ENCODE results near the gene CES4A.
"Not testable (repeated sequence)": the region's sequence is repeated elsewhere in the genome, so short reads cannot be mapped to it uniquely, and the experiment has no call there.

CES4A gene

GRCh38 chr16:66988197-66988788 is at the start of gene CES4A:
Gene CES4A, plus strand, starts transcription at chr16:66988589. Its CDS starts 184 bp downstream, at chr16:66988773.
- FAIRE-seq: no peak

GRCh38 chr16:66939366-66939765 is 49.0 kb upstream of the CES4A start:
- no peak for FAIRE-seq

- FAIRE-seq: no peak
Measured at GRCh38 chr16:66940236-66940635, 48.2 kb upstream of the CES4A start.

DNA sequence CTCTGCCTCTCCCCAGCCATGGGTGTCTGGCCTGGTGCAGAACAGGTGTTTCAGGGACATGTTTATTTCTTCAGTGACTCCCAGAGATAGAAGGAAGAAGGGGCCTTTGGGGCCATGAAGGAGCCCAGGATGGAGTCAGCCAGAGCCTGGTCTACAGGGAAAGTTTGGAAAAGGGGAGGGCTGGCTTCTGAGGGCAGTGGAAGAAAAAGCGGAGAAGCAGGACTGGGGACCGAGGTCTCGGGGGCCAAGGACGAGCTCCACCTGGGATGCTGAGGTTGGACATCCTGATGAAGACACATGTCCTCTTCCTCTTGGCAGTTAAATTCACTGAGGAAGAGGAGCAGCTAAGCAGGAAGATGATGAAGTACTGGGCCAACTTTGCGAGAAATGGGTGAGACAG is 45.4 kb upstream of the CES4A start:
- no peak for FAIRE-seq

DNA sequence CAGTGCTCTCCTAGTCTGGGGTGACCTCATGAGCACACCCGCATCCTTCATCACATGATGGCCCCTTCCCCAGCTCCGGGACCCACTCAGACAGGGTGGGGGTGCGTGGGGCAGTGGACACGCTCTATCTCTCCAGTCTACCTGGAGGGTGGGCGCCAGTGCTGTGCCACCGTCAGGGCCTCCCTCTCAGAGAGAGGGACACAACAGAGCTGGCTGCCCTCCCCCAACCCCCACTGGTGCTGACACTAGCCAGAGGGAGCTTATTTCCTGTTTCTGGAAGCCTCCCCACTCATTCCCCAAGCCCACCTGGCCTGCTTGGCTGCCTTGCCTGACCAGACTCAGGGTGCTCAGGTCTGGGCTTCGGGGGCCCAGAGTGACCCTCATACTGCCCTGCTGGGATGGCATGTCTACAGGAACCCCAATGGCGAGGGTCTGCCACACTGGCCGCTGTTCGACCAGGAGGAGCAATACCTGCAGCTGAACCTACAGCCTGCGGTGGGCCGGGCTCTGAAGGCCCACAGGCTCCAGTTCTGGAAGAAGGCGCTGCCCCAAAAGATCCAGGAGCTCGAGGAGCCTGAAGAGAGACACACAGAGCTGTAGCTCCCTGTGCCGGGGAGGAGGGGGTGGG is 44.8 kb upstream of the CES4A start:
- no peak for FAIRE-seq

DNA sequence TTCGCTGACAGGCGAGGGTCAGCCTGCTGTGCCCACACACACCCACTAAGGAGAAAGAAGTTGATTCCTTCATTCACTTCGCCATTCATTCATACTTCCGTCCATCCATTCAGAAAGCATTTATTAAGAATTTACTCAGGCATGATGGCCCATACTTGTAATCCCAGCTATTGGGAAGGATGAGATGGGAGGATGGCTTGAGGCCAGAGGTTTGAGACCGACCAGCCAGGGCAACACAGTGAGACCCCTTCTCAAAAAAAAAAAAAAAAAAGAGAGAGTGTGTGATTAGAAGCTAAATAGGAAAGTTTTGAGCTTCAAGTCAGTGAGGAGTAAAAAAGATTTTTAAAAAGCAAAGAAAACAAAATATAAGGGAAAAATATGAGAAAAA is 44.3 kb upstream of the CES4A start:
- no peak for FAIRE-seq

DNA sequence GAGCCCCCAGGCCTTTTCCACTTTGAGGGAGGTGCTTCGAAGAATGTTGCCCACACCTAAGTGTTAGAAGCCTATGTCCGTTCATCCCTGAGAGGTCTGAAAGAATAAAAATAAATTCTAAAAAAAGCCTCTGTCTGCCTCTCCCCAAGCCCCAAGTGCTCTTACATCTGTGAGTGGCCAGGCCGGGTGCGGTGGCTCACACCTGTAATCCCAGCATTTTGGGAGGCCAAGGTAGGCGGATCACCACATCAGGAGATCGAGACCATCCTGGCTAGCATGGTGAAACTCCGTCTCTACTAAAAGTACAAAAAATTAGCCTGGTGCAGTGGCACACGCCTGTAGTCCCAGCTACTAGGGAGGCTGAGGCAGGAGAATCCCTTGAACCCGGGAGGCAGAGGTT is 43.4 kb upstream of the CES4A start:
- FAIRE-seq: not testable (repeated sequence)

DNA sequence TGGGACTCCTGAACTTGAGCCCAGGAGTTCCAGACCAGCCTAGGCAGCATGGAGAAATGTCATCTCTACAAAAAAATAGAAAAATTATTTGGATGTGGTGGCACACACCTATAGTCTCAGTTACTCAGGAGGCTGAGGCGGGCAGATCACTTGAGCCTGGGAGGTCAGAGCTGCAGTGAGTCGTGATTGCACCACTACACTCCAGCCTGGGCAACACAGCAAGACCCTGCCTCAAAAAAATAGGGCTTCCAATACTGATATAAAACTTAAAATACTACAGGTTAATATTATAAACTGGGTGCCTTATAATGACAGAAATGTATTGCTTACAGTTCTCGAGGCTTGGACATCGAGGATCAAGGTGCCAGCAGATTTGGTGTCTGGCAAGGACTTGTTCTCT is 42.5 kb upstream of the CES4A start:
- no peak for FAIRE-seq

GRCh38 chr16:66946541-66946940 is 41.8 kb upstream of the CES4A start:
- no peak for FAIRE-seq

DNA sequence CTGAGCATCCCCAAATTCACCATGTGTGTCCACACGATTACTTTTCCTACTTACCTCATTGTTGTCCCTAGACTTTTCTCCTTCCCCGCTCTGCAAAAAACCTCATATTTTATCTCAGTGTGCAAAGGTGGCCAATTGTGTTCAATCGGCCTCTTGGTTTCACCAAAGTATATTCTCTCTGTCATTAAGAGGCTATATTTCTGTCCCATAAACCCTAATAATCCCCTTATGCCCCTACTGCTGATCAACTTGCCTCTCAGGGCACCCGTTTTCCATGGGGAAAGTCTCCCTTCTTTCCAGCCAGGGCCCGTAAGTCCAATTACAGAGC is 41.5 kb upstream of the CES4A start:
- no peak for FAIRE-seq

DNA sequence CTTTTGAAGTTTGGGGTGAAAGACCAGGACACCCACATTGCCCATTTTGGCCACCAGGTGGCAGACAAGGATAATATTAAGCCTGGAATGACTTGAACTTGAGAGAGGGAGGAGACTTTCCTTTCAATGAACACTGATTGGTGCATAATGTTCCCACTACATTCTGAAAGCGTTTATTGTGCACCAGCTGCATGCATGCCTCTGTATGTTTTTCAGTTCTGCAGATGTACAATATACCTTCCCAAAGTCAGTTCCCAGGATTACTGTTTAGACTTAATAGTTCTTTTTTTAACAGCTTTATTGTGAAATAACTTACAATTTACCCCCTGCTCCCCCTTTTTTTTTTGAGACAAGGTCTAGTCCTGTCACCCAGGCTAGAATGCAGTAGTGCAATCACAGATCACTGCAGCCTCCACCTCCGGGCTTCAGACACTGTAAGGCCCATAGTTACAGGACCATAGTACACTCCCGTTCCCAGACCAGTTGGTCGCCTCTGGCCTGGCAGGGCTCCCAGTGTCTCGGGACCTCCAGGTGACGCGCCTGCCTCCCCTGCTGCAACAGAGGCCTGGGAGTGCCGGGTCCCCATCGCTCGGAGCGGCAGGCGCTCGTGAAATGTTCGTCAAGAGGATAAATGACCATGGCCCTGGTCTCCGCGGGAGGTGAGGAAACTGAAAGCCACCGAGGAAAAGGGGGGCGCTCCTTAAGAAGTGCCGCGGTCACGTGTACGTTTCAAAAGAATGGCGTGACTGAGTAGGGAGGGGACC is 40.9 kb upstream of the CES4A start:
- FAIRE-seq: no peak

GRCh38 chr16:66948134-66948836 is 40.1 kb upstream of the CES4A start:
- FAIRE-seq: no peak

- FAIRE-seq: no peak
Measured at GRCh38 chr16:66948837-66949225, 39.6 kb upstream of the CES4A start.

GRCh38 chr16:66949472-66949871 is 38.9 kb upstream of the CES4A start:
- no peak for FAIRE-seq

DNA sequence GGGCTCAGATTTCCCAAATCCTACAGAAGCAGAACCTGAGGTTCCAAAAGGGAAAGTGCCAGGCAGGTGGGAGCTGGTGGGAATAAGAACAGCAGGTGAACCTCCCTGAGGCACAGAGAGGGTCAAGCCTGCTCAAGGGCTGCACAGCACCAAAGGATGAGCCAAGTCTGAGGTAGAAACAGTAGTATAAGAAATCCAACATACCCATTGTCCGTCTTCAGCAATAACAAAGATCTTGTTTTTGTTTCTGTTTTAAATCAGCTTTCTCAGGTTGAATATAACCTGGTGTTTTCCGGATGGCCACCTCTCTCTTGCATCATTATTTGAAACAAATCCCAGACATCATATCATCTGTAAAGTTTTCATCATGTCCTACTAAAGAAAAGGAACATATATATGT is 38.0 kb upstream of the CES4A start:
- no peak for FAIRE-seq

- no peak for FAIRE-seq
Measured at GRCh38 chr16:66950971-66951790, 37.2 kb upstream of the CES4A start.

- no peak for FAIRE-seq
Measured at GRCh38 chr16:66952430-66953110, 35.8 kb upstream of the CES4A start.

DNA sequence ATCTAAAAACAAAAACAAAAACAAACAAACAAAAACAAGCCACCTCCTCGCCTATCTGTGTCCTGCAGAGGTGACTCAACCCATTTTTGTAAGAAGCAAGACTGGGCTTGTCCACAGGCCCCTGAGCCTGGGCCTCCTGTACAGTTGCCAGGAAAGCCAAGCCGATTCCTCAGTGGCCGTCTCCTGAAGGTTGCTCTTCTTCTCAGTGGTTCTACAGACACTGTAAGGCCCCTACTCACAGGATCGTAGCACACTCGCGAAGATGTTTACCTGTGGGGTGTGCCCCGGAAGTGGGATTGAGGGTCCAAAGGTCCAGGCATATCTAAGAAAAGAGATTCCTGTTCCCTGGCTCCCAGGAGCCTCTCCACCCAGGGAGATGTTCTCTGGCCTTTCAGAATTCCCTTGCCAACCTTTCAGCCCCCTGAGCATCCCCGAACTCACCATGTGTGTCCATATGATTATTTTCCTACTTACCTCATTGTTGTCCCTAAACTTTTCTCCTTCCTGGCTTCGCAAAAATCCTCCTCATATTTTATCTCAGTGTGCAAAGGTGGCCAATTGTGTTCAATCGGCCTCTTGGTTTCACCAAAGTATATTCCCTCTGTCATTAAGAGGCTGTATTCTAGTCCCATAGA is 34.8 kb upstream of the CES4A start:
- FAIRE-seq: no peak

GRCh38 chr16:66954097-66954659 is 34.2 kb upstream of the CES4A start:
- FAIRE-seq: no peak

DNA sequence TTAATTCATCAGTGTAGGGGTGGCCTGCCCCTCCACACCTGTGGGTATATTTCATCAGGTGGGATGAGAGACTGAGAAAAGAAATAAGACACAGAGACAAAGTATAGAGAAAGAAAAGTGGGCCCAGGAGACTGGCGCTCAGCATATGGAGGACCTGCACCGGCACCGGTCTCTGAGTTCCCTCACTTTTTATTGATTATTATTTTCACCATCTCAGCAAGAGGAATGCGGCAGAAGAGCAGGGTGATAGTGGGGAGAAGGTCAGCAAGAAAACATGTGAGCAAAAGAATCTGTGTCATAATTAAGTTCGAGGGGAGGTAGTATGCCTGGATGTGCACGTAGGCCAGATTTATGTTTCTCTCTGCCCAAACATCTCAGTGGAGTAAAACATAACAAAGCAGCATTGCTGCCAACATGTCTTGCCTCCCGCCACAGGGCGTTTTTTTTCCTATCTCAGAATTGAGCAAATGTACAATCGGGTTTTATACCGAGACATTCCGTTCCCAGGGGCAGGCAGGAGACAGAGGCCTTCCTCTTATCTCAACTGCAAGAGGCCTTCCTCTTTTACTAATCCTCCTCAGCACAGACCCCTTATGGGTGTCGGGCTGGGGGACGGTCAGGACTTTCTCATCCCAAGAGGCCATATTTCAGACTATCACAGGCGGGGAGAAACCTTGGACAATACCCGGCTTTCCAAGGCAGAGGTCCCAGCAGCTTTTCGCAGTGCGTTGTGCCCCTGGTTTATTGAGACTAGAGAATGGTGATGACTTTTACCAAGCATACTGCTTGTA is 32.8 kb upstream of the CES4A start:
- FAIRE-seq: not testable (repeated sequence)

DNA sequence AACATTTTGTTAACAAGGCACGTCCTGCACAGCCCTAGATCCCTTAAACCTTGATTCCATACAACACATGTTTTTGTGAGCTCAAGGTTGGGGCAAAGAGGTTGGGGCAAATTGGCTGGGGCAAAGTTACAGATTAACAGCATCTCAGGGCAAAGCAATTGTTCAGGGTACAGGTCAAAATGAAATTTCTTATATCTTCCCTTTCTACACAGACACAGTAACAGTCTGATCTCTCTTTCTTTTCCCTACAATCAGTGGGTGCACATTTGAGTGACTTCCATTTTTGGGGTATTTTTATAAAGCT is 32.3 kb upstream of the CES4A start:
- not testable (repeated sequence) for FAIRE-seq

Data from colon (tissue), 2 donors.